H1 (cell line): ENCODE results near the gene NXNL2. TPM values are rescaled to one million over a fixed set of nuclear protein-coding genes. Genes with fewer than 3 reads are reported as not detected.

Experiments
- ASH2L ChIP-seq: fragments of 200-600, 300-600 bp; sonication (generic); IDR thresholded peaks from one replicate; pipeline ENCODE4 v1.7.1; 2017; ENCODE audit warnings: low read length
- CTBP2 ChIP-seq: IDR thresholded peaks from 2 replicates; pipeline ENCODE4 v1.7.0; 2011; ENCODE audit warnings: borderline replicate concordance, mild to moderate bottlenecking, moderate library complexity, mixed read lengths, low read length; ENCODE audit not compliant: insufficient read depth, insufficient read length
- SAP30 ChIP-seq: fragments of 300-600 bp; sonication (generic); IDR thresholded peaks from 2 replicates; pipeline ENCODE4 v1.7.1; 2012; ENCODE audit warnings: low read length, moderate library complexity, mild to moderate bottlenecking, inconsistent platforms; ENCODE audit not compliant: insufficient read depth, insufficient replicate concordance
- SIX5 ChIP-seq: IDR thresholded peaks from 2 replicates; pipeline ENCODE4 v1.6.1; 2011; ENCODE audit warnings: mild to moderate bottlenecking, low read depth, low read length
- polyA plus RNA-seq, 7 experiments: library from polyadenylated mRNA; depleted of rRNA in 3 of 7; stranded (reverse) in 5 of 7; unstranded in 2 of 7; fragments of >200 nt in 5 of 7; fragments of 200-250 nt in 2 of 7; gene quantifications; 1 replicate in 5 of 7; 2 replicates in 1 of 7; 4 replicates in 1 of 7; pipeline versions ENCODE4 v1.2.1 to v1.2.3, GENCODE V29; 2011 to 2013; ENCODE audit warnings: missing spikeins in 2 of 7, mixed read lengths in 2 of 7
- total RNA-seq: library from RNA; stranded (reverse); fragmentation: NEBNext Ultra II Directional; extraction: Animal tissue kit (Norgen Biotek cat#: 25700); gene quantifications from 2 replicates; pipeline ENCODE4 v1.2.1, GENCODE V29; 2021
- TF ChIP-seq, protein P1 (sequence below): fragments of 300-600 bp; sonication (generic); IDR thresholded peaks from 2 replicates; pipeline ENCODE4 v1.7.1; 2012; ENCODE audit warnings: low read length, moderate library complexity, mild to moderate bottlenecking, inconsistent platforms; ENCODE audit not compliant: insufficient replicate concordance
- TF ChIP-seq, protein P2 (sequence below): IDR thresholded peaks from 2 replicates; pipeline ENCODE4 v1.6.1; 2011; ENCODE audit warnings: low read length, improper control_type of control experiment
- TF ChIP-seq, protein P3 (sequence below), 3 experiments: IDR thresholded peaks; 1 replicate in 2 of 3; 2 replicates in 1 of 3; pipeline versions ENCODE4 v1.5.1 to v1.6.1; 2011; ENCODE audit warnings: low read length in 3 of 3, mild to moderate bottlenecking in 3 of 3, inconsistent platforms in 2 of 3, low read depth in 1 of 3, moderate library complexity in 1 of 3; ENCODE audit not compliant: insufficient read depth in 1 of 3; ENCODE audit errors: control extremely low read depth in 1 of 3

Gene NXNL2
- total and polyA plus RNA-seq, 2 of the 8 experiments (the other 6 are each of a cell fraction or from before 2014, with no cell fraction given): 1.9 to 2.6 TPM

DNA sequence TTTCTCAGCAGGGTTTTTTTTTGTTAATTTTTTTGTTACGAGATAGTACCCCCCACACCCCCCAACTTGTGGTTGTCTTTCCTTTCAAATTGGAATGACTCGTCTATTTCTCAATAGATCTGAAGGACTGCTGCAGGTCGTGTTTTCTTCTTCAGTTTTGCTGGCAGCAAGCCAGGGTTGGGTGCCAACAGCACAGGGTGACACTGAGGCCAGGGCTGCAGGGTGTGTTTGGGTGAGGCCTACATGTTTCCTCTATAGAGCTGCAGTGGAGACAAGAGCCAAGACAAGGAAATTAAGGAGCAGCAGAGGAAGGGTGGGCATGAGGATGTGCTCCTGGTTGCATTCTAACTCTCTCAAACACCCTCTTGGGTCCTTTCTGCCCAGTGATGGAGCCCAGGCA, 52.2 kb downstream of the NXNL2 start (continued):
- TF ChIP-seq, protein P1, sequence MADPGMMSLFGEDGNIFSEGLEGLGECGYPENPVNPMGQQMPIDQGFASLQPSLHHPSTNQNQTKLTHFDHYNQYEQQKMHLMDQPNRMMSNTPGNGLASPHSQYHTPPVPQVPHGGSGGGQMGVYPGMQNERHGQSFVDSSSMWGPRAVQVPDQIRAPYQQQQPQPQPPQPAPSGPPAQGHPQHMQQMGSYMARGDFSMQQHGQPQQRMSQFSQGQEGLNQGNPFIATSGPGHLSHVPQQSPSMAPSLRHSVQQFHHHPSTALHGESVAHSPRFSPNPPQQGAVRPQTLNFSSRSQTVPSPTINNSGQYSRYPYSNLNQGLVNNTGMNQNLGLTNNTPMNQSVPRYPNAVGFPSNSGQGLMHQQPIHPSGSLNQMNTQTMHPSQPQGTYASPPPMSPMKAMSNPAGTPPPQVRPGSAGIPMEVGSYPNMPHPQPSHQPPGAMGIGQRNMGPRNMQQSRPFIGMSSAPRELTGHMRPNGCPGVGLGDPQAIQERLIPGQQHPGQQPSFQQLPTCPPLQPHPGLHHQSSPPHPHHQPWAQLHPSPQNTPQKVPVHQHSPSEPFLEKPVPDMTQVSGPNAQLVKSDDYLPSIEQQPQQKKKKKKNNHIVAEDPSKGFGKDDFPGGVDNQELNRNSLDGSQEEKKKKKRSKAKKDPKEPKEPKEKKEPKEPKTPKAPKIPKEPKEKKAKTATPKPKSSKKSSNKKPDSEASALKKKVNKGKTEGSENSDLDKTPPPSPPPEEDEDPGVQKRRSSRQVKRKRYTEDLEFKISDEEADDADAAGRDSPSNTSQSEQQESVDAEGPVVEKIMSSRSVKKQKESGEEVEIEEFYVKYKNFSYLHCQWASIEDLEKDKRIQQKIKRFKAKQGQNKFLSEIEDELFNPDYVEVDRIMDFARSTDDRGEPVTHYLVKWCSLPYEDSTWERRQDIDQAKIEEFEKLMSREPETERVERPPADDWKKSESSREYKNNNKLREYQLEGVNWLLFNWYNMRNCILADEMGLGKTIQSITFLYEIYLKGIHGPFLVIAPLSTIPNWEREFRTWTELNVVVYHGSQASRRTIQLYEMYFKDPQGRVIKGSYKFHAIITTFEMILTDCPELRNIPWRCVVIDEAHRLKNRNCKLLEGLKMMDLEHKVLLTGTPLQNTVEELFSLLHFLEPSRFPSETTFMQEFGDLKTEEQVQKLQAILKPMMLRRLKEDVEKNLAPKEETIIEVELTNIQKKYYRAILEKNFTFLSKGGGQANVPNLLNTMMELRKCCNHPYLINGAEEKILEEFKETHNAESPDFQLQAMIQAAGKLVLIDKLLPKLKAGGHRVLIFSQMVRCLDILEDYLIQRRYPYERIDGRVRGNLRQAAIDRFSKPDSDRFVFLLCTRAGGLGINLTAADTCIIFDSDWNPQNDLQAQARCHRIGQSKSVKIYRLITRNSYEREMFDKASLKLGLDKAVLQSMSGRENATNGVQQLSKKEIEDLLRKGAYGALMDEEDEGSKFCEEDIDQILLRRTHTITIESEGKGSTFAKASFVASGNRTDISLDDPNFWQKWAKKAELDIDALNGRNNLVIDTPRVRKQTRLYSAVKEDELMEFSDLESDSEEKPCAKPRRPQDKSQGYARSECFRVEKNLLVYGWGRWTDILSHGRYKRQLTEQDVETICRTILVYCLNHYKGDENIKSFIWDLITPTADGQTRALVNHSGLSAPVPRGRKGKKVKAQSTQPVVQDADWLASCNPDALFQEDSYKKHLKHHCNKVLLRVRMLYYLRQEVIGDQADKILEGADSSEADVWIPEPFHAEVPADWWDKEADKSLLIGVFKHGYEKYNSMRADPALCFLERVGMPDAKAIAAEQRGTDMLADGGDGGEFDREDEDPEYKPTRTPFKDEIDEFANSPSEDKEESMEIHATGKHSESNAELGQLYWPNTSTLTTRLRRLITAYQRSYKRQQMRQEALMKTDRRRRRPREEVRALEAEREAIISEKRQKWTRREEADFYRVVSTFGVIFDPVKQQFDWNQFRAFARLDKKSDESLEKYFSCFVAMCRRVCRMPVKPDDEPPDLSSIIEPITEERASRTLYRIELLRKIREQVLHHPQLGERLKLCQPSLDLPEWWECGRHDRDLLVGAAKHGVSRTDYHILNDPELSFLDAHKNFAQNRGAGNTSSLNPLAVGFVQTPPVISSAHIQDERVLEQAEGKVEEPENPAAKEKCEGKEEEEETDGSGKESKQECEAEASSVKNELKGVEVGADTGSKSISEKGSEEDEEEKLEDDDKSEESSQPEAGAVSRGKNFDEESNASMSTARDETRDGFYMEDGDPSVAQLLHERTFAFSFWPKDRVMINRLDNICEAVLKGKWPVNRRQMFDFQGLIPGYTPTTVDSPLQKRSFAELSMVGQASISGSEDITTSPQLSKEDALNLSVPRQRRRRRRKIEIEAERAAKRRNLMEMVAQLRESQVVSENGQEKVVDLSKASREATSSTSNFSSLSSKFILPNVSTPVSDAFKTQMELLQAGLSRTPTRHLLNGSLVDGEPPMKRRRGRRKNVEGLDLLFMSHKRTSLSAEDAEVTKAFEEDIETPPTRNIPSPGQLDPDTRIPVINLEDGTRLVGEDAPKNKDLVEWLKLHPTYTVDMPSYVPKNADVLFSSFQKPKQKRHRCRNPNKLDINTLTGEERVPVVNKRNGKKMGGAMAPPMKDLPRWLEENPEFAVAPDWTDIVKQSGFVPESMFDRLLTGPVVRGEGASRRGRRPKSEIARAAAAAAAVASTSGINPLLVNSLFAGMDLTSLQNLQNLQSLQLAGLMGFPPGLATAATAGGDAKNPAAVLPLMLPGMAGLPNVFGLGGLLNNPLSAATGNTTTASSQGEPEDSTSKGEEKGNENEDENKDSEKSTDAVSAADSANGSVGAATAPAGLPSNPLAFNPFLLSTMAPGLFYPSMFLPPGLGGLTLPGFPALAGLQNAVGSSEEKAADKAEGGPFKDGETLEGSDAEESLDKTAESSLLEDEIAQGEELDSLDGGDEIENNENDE: no peak
- TF ChIP-seq, protein P2, sequence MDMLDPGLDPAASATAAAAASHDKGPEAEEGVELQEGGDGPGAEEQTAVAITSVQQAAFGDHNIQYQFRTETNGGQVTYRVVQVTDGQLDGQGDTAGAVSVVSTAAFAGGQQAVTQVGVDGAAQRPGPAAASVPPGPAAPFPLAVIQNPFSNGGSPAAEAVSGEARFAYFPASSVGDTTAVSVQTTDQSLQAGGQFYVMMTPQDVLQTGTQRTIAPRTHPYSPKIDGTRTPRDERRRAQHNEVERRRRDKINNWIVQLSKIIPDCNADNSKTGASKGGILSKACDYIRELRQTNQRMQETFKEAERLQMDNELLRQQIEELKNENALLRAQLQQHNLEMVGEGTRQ: no peak
- TF ChIP-seq SAP30: no peak
- TF ChIP-seq ASH2L: no peak
- TF ChIP-seq SIX5: no peak
- TF ChIP-seq, protein P3, sequence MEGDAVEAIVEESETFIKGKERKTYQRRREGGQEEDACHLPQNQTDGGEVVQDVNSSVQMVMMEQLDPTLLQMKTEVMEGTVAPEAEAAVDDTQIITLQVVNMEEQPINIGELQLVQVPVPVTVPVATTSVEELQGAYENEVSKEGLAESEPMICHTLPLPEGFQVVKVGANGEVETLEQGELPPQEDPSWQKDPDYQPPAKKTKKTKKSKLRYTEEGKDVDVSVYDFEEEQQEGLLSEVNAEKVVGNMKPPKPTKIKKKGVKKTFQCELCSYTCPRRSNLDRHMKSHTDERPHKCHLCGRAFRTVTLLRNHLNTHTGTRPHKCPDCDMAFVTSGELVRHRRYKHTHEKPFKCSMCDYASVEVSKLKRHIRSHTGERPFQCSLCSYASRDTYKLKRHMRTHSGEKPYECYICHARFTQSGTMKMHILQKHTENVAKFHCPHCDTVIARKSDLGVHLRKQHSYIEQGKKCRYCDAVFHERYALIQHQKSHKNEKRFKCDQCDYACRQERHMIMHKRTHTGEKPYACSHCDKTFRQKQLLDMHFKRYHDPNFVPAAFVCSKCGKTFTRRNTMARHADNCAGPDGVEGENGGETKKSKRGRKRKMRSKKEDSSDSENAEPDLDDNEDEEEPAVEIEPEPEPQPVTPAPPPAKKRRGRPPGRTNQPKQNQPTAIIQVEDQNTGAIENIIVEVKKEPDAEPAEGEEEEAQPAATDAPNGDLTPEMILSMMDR (IDR thresholded peaks at IDR 0.05; ENCODE audit: control extremely low read depth in 1 of 3, insufficient read depth in 1 of 3, low read depth in 1 of 3, low read length in 3 of 3): no peak
- TF ChIP-seq CTBP2: no peak
